C1 segment of cervical spinal cord (tissue), 14 donors: ENCODE results near the gene TWIST2.

ENCODE experiments used
- DNase-seq, 14 donors: peaks; one replicate each; lab custom pipeline; 2025; lab: John Stamatoyannopoulos, UW

TWIST2 gene

DNA sequence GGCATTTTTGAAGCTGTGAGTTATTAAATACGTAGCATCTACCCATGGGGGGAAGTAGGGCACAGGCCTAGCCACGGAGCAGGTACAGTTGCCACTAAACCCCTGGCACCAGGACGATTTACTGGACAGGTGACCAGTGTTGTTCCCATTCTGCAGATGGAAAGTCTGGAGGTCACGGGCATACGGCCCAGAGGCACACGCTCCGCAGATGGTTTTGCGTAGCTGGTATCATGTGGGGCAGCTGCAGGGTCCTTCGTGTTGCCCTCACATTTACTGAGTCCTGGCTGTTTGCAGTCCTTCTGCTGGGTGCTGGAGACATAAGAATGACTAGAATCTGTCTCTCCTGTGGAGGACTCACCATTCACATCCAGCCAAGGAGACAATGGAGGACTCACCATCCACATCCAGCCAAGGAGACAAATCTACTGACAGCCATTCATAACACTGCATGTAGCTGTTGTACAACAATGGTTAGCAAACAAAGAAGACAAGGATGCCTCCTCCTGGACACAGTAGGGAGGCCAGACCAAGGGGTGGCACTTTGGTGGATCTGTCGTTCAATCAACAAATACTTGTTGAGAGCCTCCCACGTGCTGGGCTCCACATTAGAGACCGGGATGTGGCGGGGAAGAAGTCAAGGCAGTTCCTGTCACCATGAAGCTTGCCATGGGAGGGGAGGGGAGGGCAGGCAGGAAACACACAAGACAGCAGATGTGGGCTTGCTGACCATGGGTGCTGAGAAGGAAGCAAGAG is 24.9 kb downstream of the TWIST2 start:
- no peak for DNase-seq

- no peak for DNase-seq
These were observed 25.5 kb downstream of the TWIST2 start for GRCh38 chr2:238873381-238873801.

DNA sequence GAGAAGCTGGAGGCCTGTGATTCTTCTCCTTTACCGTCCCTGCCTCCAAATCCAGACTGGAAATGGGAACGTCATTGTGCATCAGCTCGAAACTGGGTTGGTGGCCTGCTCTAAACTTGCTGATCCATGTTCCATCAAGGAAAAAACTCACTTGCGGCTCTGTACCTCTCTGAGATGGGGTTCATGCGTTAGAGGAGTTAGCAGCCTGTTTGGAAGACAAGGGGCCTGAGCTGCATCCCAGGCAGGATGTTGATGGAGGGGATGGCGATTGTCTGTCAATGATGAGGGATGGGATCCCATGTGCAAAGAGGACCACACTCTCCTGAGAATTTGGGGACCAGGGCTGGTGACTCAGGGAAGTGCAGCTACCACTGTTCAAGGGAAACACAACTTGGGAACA is 26.0 kb downstream of the TWIST2 start:
- no peak for DNase-seq

GRCh38 chr2:238874330-238875050 is 26.6 kb downstream of the TWIST2 start:
- DNase-seq, result no peak

GRCh38 chr2:238875101-238875470 is 27.2 kb downstream of the TWIST2 start:
- no peak for DNase-seq

DNA sequence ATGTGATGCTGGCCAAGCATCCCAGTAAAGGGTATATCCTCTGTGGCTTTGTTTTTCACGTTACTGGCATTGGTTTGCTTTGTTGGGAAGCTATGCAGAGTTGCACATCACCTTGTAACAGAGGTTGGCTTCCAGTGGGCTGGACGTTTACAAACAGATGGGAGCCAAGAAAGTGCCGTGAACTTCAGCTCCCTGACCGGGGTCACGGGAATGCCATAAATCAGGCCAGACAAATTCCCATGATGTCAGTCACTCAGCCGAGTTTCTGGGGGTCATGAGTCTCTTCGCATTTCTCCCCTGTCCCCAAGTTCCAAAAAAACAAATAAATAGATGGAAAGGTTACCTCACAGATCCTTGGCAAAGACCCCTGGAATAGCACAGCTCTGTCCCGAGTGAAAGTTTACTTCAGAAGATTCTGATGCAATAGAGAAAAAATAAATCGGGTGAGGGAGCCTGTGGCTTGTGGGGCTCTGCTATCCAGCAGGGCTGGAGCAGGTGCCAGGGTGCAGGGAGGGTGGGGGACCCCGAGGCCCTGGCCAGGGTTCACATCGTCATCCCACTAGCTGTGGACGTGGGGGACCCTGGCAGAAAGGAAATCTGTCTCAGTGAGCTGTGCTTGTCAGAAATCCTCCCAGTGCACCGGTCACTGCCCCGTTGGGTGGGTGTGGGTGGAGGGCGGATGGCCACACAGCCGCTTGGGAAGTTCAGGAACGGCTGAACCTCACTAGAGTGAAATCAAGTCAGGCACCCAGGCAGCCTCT is 27.8 kb downstream of the TWIST2 start:
- no peak for DNase-seq

DNA sequence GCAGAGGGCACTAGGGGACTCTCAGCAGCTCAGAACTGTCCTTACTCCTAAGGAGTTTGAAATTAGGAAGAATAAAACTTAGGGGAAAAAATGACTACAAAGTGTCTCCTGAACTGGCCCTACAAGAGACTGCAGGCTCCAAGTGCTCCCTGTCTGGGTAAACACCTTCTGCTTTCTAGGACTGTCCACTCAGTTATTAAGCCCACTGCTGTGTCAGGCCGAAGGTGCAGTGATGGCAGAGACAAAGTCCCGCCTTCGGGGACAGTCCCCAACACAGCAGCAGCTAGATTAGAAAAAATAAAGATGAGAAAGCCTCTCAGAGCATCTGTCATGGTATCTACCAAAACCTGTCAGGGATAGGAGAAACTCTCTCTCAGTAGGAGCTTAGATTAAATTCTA is 28.3 kb downstream of the TWIST2 start:
- DNase-seq, result no peak

DNA sequence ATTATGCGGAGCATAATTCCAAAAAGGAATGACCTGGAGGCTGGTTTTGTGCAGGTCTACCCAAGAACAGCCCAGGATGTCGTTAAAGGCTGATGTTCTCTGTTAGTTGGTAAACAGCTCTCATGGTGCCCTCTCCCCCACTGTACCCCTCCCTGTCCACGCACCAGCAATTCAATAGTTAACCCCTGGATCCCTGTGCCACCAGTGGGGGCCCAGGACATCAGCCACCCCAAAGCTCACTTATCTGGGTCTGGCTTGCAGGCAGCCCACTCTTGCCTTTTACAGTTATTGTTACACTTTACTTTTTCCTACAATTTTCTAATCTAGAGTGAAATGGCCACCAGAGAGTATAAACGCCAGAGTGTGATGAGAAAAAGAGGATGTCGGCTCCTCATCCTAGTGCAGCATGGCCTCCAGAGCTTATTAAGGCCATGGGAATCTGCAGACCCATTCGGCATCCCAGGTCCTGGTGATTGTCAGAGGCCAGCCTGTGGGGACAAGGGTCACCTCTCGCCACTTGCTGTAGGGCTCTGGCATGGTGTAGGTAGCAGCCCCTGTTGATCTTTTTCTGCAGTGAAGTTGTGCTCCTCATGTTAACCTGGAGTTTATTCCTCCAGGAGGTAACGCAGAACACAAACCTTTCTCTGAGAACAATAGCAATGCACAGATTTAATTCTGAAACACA is 30.3 kb downstream of the TWIST2 start:
- no peak for DNase-seq

DNA sequence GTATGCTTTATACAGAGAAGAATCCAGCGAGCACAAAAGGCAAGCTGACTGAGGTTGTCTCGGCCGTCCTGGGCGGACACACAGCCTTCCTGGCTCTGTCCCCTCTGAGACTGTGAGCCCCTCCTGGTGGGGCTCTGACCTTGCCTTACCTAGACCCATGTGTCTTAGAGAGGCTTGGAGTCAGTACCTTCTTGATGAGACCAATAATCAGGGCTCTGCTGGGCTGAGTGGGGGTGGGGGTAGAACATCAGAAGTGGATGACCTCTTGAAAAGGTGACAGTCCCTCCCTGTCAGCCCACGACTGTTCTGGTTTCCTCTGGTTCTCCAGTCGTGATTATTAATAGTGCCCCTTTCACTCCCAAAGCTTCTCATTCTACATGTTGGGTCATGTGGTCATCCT is 31.2 kb downstream of the TWIST2 start:
- DNase-seq, result no peak

DNA sequence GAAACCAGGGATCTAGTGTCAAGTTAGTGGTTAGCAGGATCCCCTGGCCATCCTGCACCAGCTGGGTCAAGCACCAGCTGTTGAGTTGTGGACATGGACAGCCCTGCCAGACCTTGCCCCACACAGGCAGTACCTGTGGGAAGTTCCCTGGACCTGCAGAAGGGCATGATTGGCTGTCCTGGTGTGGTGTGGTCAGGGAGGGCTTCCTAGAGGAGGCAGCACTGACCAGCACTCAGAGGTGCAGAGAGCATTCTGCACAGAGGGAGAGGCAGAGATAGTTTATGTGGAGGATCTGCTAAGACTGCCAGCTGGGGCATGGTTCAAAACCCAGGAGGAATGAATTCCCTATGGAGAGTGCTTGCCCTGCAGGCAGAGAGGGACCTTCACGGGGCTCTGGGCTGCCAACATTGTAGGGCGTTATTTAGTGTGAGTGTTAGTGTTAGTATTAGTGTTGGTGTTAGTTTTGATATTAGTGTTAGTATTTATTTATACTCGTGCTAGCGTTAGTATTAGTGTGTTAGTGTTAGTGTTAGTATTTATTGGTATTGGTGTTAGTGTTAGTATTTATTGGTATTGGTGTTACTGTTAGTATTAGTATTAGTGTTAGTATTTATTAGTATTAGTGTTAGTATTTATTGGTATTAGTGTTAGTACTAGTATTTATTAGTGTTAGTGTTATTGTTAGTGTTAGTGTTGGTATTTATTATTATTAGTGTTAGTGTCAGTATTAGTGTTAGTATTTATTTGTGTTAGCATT is 31.9 kb downstream of the TWIST2 start:
- no peak for DNase-seq

DNA sequence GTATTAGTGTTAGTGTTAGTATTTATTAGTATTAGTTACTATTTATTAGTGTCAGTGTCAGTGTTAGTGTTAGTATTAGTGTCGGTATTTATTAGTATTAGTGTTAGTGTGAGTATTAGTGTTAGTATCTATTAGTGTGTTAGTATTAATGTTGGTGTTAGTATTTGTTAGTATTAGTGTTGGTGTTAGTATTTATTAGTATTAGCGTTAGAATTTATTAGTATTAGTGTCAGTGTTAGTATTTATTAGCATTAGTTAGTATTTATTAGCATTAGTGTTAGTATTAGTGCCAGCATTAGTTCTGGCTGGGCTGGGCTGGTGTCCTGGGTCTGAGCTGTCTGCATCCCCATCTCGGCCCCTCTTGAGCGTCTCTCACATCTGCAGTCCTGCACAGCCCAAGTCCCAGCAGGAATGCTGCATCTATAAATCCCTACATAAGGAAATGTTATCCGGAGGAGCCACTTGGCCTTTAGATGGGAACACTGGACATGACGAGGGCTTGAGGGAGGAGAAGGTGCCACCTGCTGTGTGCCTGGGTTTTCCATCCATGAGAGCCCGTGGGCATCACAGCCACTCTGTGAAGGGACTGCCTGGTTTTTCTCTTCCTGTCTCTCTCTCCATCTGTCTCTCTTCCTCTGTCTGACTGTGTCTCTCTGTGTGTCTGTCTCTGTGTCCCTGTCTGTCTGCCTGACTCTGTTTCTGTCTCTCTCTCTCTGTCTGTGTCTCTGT is 33.6 kb downstream of the TWIST2 start:
- no peak for DNase-seq

DNA sequence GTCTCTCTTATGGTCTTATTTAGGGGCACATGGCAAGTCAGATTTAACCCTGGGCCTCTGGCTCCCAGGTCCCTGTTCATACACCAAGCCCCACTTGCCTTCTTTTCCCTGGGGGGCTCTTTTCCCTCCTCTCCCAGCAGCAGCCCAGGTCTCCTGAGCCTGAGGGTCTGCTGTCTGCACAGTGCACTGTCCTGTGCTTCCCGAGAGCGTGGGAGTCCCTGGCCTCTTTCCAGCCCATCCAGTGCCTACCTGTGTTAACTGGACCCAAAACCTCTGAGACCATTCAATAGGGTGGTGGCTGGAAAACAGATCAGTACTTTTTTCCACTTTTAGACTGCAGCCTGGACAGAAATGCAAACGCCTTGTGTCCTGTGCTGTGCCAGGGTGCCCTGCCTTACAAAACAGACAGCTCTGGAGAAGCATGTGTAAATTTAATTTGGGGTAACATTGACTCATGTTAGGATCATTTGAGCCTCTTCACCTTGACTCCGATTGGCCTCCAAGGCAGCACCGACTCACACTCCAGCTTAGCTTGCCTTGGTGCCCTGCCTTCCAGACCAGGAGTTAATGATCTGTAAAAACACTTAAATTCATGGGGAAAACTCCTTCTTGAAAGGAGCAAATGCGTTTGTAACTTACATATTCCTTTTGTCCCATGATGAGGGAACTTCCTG is 34.3 kb downstream of the TWIST2 start:
- no peak for DNase-seq

- no peak for DNase-seq
These were observed 35.6 kb downstream of the TWIST2 start for GRCh38 chr2:238883421-238883901.

DNA sequence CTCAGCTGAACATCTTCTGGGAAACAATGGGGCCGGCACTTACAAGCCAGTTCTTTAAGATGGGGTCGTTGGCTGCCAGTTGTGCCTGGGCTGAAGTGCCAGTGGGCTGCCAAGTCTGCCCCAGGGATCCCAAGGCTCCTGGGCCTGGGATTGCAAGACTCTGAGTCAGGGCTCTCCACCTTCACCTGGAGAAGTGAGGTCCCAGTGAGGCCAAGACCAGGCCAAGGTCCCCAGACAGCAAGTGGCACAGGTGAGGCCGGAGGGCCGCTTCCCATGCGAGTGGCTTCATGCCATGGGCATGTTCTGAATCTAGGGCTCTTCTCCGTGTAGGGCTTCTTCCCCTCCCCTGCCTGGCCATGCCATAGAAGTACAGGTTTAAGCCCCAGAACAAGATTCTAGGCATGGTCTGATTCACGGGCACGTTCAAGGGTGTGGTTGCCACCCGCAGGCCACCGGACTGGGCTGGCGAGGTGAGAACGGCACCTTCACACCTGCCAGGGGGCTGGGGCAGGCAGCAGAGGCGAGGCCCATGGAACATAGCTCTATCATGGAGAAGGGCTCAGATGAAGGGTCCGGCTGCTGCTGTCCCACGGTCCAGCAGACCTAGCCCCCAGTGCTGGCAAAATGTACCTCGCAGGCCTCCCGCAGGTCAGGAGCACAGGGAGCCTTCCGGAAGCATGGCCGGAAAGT is 36.4 kb downstream of the TWIST2 start:
- DNase-seq, result no peak

- DNase-seq, result no peak
These were observed 37.0 kb downstream of the TWIST2 start for GRCh38 chr2:238884812-238885408.

DNA sequence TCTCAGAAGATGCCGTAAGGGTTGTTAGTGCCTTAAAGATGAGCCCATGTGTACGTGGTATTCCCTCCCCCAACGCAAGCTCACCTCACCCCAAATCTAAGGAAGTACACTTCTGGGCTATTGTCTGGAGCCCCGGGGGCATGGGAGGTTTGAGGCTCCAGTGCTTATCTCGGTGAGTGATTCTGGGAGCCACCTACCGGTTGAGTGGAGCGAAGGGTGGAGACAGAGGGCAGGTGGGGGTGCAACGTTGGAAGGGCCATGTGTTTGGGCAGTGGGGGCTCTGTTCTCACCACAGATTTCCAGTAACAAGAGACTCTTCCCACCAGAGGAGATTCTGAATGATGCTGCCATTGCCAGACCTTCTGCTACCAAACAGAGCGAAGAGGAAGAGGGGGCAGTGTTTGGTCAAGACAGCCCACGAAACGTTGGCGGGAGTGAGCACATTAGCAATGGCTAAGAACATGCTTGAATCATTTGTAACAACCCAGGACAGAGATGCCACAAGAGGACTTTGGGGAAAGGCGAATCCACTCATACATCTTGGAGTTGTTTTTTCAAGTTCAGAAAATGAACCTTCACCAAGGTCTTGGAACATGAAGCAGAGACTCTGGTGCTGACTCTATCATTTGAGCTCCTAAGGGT is 38.7 kb downstream of the TWIST2 start:
- no peak for DNase-seq

- DNase-seq, result no peak
These were observed 39.7 kb downstream of the TWIST2 start for GRCh38 chr2:238887616-238888015.

DNA sequence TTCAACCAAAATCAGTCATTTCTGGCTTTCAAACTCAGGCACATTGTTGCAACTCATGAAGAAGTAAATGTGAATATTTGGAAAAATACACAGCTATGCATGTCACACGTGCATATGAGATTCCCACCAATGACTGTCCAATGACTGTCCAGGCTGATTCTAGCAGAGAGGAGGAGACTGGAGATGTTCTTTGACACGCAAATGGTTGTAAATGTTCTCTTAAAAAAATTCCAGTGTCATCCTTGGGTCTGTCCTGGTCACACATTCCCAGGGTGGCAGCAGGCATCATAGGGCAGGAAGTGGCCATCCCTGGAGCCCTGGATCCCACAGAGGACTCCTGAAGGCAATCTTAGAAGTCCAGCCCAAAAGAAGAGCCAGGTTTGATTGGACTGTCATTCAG is 40.9 kb downstream of the TWIST2 start:
- DNase-seq, result no peak
